ENCODE results near the gene PRSS56.
A peak's percentile ranks its signal among the peaks of the same experiment; 100 is the strongest.

PRSS56 gene

GRCh38 chr2:232574674-232575403 is 54.7 kb downstream of the PRSS56 start:
- DNase-seq, result peak; percentile 19
